HG03280 (cell line): ENCODE results near the gene PHF11.

Experiments
- ATAC-seq: cut with Tn5 transposase; IDR thresholded peaks from one replicate; pipeline ENCODE4 v1.9.1; 2021; ENCODE audit warnings: mild to moderate bottlenecking, moderate library complexity; ENCODE audit not compliant: unreplicated experiment

PHF11 gene

GRCh38 chr13:49497272-49497671 is 1.5 kb downstream of the PHF11 start:
- ATAC-seq: no peak

- ATAC-seq: no peak
These were observed 2.5 kb downstream of the PHF11 start for GRCh38 chr13:49498206-49498605.

GRCh38 chr13:49499889-49500660 is 4.3 kb downstream of the PHF11 start:
- no peak for ATAC-seq

- no peak for ATAC-seq
These were observed 7.2 kb downstream of the PHF11 start for GRCh38 chr13:49502954-49503353.

- no peak for ATAC-seq
These were observed 8.2 kb downstream of the PHF11 start for GRCh38 chr13:49503951-49504350.

GRCh38 chr13:49512578-49512977 is 16.8 kb downstream of the PHF11 start:
- ATAC-seq: no peak

- ATAC-seq: no peak
These were observed 20.7 kb downstream of the PHF11 start for GRCh38 chr13:49516467-49516866.

- no peak for ATAC-seq
These were observed 21.7 kb downstream of the PHF11 start for GRCh38 chr13:49517461-49517860.

- ATAC-seq: no peak
These were observed 25.5 kb downstream of the PHF11 start for GRCh38 chr13:49521224-49521623.

- ATAC-seq: no peak
These were observed 29.2 kb downstream of the PHF11 start for GRCh38 chr13:49524740-49525501.

GRCh38 chr13:49527123-49527522 is 31.4 kb downstream of the PHF11 start:
- no peak for ATAC-seq

GRCh38 chr13:49528161-49528560 is 32.4 kb downstream of the PHF11 start:
- no peak for ATAC-seq

GRCh38 chr13:49530457-49530856 is 34.7 kb downstream of the PHF11 start:
- ATAC-seq: no peak

GRCh38 chr13:49532593-49532992 is 36.8 kb downstream of the PHF11 start:
- ATAC-seq: no peak

GRCh38 chr13:49533011-49533410 is 37.3 kb downstream of the PHF11 start:
- no peak for ATAC-seq

GRCh38 chr13:49533591-49534269 is 38.0 kb downstream of the PHF11 start:
- ATAC-seq: no peak

GRCh38 chr13:49536144-49536873 is 40.6 kb downstream of the PHF11 start:
- ATAC-seq: no peak

GRCh38 chr13:49538404-49538803 is 42.7 kb downstream of the PHF11 start:
- ATAC-seq: no peak

GRCh38 chr13:49539313-49539712 is 43.6 kb downstream of the PHF11 start:
- ATAC-seq: no peak

- no peak for ATAC-seq
These were observed 44.0 kb downstream of the PHF11 start for GRCh38 chr13:49539746-49540145.

GRCh38 chr13:49540552-49540951 is 44.8 kb downstream of the PHF11 start:
- ATAC-seq: no peak
